ENCODE results near the gene RHOU.

Gene RHOU

DNA sequence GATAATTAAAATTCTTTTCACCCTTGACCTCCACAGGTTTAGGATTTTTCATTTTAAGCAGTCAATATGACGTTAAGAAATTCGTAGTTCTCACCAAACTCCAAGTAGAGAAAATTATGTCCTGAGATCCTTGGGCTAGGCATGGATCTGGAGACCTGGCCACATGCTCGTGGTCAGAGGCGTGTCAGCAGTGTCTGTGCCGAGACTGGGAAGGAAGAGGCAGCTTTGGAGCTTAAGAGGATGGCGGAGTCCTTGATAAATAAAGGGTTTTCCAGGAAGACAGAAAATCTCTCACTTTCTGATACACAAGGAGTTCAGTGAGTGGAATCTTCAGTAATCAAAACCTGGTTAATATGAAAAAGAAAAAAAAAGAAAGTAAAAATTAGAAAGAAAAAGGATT is 17.0 kb downstream of the RHOU start:
- TF ChIP-seq, protein P1, sequence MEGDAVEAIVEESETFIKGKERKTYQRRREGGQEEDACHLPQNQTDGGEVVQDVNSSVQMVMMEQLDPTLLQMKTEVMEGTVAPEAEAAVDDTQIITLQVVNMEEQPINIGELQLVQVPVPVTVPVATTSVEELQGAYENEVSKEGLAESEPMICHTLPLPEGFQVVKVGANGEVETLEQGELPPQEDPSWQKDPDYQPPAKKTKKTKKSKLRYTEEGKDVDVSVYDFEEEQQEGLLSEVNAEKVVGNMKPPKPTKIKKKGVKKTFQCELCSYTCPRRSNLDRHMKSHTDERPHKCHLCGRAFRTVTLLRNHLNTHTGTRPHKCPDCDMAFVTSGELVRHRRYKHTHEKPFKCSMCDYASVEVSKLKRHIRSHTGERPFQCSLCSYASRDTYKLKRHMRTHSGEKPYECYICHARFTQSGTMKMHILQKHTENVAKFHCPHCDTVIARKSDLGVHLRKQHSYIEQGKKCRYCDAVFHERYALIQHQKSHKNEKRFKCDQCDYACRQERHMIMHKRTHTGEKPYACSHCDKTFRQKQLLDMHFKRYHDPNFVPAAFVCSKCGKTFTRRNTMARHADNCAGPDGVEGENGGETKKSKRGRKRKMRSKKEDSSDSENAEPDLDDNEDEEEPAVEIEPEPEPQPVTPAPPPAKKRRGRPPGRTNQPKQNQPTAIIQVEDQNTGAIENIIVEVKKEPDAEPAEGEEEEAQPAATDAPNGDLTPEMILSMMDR (conservative IDR thresholded peaks at IDR 0.05): no peak
- no peak overlapping the region for H3K27ac ChIP-seq

DNA sequence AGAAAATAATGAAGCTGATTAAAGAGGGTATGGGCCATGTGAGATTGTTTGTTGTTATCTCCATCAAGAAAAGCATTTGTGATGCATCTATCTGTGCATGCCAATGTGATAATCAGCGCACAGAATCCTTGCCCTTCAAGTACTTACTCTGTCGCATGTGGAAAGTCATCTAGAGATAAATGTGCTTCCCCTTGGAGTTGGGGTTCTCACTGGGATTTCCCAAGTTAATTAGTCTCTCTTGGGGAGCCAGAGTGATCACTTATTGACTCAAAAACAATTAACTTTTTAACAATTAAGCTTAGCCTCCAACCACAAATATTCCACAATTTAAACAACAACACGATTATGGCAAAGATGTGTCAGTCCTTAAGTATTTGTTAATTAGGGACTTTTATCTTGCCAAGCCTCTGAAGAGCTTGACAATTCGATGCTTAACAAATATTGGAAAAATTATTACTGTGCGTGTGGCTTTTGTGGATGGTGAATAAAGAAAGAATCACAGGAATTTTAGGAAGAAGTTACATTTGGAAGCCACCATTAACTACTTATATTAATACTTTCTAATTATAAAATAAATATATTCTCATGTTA is 17.5 kb downstream of the RHOU start:
- TF ChIP-seq, protein P1 (conservative IDR thresholded peaks at IDR 0.05): no peak
- H3K27ac ChIP-seq: no peak overlapping the region

DNA sequence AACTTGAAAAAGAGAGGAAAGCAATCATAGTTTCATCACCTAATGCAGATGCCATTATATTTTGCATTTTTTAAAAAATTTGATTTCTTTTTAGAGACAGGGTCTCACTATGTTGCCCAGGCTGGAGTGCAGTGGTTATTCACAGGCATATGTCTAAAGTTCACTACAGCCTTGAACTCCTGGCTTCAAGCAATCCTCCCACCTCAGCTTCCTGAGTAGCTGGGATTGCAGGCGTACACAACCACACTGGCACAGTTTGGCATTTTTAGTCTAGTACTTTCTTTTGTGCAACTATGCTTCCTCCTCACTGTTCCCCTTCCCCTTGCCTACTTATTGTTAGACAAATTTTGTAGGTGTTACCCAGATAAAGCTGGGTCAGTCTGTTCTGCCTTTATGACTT is 18.0 kb downstream of the RHOU start:
- no peak overlapping the region for H3K27ac ChIP-seq
- TF ChIP-seq, protein P1 (conservative IDR thresholded peaks at IDR 0.05): no peak

DNA sequence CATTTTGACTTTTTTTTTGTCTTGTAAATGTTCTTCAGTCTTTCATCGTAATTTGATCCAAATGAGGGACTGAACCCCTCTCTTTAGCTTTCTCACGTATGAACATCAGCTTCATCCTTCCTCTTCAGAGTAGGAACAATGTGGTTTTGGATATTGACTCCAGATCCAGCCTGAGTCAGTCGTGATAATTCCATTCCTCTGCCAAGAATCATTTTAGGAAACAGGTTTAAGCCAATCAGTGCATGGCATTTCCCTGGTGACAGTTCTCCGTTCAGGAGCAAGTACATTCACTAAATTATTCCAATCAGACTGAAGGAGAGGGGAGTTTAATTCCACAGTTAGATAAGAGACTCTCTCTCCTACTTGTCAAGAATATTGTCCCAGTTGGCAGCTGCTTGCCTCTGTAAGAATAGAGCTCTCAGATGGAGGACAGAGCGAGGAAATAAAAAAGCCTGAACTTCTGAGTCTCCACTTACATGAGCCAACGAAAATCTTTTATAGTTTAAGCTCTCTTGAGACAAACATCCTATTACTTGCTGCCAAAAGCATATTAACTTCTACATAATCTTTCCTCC is 18.6 kb downstream of the RHOU start:
- H3K27ac ChIP-seq: no peak overlapping the region
- TF ChIP-seq, protein P1 (conservative IDR thresholded peaks at IDR 0.05): no peak

DNA sequence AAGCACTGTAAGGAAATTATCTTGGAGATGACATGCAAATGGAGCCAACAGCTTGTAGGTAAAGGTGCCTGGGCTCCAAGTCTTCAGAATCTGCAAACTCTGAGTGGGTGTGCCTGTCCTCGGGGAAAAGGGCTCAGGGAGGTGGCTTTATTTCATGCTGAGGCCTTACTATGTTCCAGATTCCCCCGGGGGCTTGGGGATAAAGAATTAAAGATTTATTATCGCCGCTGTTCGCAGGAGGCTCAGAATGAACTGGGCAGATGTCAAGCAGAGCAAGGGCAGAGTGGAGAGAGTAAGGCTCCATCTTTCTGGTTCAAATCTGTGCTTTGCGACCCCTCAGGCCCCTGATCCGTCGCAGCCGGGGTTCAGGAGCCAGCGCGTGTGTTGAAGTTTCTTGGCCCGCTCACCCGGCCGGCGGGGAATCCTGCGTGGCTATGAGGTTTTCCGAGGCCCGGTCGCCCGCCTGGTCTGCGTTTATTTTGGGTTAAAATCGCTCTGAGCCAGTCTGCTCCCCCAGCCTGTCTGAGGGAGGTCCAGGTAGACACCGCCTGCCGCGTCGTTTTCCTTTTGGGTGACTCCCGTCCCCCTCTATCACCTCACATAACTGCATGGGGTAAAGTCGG is 19.5 kb downstream of the RHOU start:
- TF ChIP-seq, protein P1 (conservative IDR thresholded peaks at IDR 0.05): no peak
- H3K27ac ChIP-seq: no peak overlapping the region

DNA sequence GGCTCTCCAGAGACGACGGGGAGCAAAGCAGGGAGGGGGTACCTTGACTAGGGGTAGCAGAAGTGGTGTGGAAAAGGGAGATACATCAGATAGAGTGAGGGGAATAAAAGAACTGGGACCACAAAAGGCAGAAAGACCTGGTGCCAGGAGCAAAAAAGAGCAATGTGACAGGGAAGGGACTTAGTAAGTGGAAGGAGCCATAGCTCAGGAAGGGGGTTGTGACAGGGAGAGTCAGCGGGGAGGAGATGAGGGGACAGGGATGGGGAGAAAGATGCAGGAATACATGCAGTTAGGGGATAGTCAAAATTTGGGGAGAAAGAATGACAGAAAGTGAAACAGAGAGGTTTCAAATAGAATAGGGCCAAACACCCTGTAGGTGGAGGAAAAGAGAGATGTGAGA is 20.5 kb downstream of the RHOU start:
- TF ChIP-seq, protein P1 (conservative IDR thresholded peaks at IDR 0.05): no peak
- H3K27ac ChIP-seq: no peak overlapping the region

DNA sequence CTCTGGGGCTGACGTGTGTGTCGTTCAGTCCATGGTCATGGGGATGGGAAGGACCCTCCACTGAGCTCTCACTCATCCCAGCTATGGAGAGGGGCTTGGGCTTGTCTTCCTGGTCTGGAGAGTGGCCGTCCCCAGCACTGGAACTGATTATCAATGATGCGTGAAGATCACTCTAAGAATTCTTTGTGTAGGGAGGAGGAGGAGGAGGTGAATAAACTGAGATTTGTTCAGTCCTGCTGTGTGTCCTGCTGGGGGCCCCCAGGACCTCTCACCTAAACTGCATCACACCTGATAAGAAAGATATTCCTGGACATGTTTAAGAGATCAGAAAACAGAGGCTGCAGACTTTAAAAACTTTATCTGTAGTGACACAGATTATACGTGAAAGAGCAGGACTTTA is 21.2 kb downstream of the RHOU start:
- TF ChIP-seq, protein P1 (conservative IDR thresholded peaks at IDR 0.05): no peak
- H3K27ac ChIP-seq: no peak overlapping the region
